Measurements from ENCODE around the gene HS3ST5. TPM values are rescaled to one million over a fixed set of nuclear protein-coding genes. Genes with fewer than 3 reads are reported as not detected.
A peak's percentile ranks its signal among the peaks of the same experiment; 100 is the strongest.

HS3ST5 gene
- total RNA-seq, 3 donors from 2014 or later: not detected

- ATAC-seq (peak; percentile 79 to 92), DNase-seq (no peak)
- Mint-ChIP-seq H3K27me3 (ENCODE audit: low read depth) (peaks cover 16% of the 10 kb centered on the region), H3K4me1 (ENCODE audit: low read depth) (peaks cover 10% of the 10 kb centered on the region), H3K36me3 (ENCODE audit: insufficient read depth) (no peaks in the 10 kb centered on the region), H3K4me3 (no peak overlapping the region), H3K9me3 (no peaks in the 10 kb centered on the region)
Observed at GRCh38 chr6:114007516-114007915, 335.3 kb downstream of the HS3ST5 start.

Data from activated T-cell treated with anti-CD3 and anti-CD28 coated beads, Interleukin-2, amount 50 U/mL, for 4 hours (primary cell).